GM15510 (cell line): Measurements from ENCODE around the gene PCBP4.

ENCODE experiments used
- POLR2A ChIP-seq: IDR thresholded peaks from 3 replicates; pipeline ENCODE4 v1.6.1; 2011; ENCODE audit warnings: borderline replicate concordance; ENCODE audit not compliant: insufficient read length; ENCODE audit errors: extremely low read depth

The PCBP4 gene

GRCh38 chr3:51983578-51984268, 16.5 kb upstream of the PCBP4 start:
- TF ChIP-seq POLR2A = no peak

- TF ChIP-seq POLR2A = peak; percentile 80
Observed at GRCh38 chr3:51982838-51983577, 15.8 kb upstream of the PCBP4 start, which contains the start of gene ACY1. TSS of gene ACY1 (plus strand) at chr3:51983535. CDS start at chr3:51984065, 530 bp downstream.

DNA sequence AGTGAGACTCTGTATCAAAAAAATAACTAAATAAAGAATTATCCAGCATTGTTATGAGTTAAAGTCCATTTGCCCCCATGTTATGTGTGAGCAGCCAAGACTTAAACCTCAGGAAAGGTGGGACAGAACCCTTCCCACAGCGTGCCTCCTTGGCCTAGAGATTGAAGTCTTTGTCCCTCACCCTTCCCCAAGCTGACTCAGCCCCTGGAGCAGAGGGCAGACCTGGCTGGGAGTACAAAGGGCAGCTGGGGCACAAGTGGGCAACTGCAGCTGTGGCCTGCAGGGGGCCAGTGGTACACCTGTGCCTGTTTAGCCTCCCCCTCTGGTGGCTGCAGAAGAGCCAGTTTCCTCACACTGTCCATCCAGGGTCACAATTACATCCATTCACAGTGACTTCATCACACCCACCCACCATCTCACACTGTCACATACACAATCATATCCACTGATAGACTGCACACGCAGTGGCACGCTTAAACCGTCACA, 15.1 kb upstream of the PCBP4 start:
- TF ChIP-seq POLR2A = no peak

DNA sequence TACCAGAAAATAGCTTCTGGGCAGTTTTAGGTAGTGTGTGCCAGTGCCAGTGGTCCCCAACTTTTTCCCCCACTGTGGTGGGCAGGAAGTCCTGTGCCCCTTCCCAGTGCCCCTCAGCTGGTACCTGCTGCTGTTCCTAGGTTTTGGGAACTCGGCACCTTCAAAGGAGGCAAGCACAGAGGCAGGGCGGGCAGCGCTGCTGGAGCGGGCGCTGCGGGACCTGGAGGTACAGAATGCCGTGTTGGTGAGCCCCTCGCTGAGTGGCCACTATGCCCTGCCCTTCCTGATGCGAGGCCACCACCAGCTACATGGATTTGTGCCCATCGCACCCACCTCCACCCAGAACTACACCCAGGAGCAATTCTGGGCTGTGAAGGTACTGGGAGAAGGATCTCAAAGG, 13.0 kb upstream of the PCBP4 start:
- TF ChIP-seq POLR2A = no peak

GRCh38 chr3:51978143-51978502, 10.9 kb upstream of the PCBP4 start:
- TF ChIP-seq POLR2A = no peak

DNA sequence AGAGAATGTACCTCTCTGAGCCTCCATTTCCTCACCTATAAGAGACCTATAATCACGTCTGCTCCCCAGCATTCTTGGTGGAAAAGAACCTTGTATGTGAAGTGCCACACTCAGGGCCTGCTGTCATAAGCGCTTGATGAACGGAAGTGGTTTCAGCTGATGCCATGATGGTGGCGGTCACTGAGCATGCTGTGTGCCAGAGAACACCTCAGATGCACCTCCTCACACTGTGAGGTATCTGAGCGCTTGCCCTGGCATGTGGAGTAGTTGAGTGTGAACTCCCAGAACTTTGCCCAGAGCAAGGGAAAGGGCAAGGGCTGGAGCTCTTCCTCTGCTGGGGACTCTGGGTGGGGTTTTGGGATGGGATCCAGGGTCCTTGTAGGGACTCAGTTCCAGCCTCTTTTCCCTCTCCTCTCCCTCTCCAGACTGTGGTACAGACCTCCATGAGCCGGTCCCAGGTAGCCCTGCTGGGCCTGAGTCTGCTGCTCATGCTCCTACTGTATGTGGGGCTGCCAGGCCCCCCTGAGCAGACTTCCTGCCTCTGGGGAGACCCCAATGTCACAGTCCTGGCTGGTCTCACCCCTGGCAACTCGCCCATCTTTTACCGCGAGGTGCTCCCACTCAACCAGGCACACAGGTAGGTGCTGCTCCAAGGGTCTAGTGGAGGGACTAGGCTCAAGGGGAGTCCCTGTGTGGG, 10.3 kb upstream of the PCBP4 start:
- TF ChIP-seq POLR2A = no peak

DNA sequence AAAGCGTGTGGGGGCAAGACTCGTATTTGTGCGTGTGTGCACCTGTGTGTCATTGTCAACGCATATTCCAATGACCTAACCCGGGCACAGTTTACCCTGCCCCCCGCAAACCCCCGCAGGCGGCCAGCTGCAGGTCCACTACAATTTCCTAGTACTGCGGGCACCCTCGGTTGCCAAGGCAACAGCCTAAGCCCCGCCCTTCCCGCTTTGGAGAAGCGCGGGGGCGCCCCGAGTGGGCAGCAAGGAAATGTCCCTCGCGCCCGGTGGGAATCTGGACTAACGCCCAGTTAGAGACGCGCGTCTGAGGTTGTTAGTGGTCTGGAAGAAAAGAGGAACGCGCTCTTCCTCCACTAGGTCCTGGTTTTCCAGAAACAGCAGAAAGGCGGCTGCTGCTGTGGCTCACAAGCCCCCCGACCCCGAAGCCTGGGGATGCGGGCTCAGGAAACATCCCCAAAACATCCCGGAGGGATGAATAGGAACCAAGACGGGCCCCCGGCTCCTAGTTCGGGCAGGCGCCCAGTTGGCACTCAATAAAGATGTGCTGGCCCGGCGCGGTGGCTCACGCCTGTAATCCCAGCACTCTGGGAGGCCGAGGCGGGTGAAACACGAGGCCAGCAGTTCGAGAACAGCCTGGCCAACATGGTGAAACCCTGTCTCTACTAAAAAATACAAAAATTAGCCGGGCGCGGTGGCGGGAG, 8.7 kb upstream of the PCBP4 start:
- TF ChIP-seq POLR2A = no peak

- peak; percentile 93 for TF ChIP-seq POLR2A
Observed at GRCh38 chr3:51974963-51975851, 8.0 kb upstream of the PCBP4 start, which contains the start of gene ABHD14A. TSS of gene ABHD14A (plus strand) at chr3:51975064. CDS start at chr3:51975136, 72 bp downstream.

GRCh38 chr3:51974277-51974962, 7.2 kb upstream of the PCBP4 start:
- TF ChIP-seq POLR2A = no peak

- TF ChIP-seq POLR2A = no peak
Observed at GRCh38 chr3:51971350-51971749, 4.1 kb upstream of the PCBP4 start.

DNA sequence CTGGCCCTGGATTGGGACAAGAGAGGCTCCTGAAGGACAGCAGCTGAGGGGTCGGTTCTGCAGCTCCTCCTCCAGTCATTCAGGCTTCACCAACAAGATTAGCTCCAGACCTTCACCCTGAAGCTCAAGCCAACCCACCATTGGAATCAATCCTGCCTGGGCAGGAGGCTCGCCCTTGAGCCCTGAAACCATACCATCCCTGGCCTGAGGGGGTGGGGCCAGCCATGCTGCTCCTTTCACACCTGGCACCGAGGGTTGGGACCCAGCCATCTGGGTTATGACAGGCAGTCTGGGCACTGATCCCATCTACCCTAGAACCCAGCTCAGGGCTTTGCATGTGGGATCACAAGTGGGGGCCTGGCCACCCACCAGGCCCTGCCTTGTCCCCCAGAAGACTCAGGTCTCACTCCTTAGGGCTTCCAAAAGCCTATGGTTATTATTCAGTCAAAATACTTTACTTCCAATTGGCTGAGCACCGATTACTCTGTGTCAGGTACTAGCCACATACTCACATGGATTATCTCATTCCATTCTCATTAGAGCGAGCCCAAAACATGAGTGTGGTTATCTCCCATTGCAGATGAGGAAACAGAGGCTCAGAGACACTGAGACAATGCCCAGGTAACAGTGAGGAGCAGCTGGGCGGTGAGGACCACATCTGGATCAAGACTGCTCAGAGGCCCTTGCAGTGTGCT, 3.5 kb upstream of the PCBP4 start:
- TF ChIP-seq POLR2A = no peak

- no peak for TF ChIP-seq POLR2A
Observed at GRCh38 chr3:51969841-51970240, 2.6 kb upstream of the PCBP4 start.
